ENCODE data around the gene TRPC4. TPM values are rescaled to one million over a fixed set of nuclear protein-coding genes. Genes with fewer than 3 reads are reported as not detected.

The TRPC4 gene
- polyA plus RNA-seq, 3 donors, result 4.9 to 6.2 (median 4.9) TPM

DNA sequence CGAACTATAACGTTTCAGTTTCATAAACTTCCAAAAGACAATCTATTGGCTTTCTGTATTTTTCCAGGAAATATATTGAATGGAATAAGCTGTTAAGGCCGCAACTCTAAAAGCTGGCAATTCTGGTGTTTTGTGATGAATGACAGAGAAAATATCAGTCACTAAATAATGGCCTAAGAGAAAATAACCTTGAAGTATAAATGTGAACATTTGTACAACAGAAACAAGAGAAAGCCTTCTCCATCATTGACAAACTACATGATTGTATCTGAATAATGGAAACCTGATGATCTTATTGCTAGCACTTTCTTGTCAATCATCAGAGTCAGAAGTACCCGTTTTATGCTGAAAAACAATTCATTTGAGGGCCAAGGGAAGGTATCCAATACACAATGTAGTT is 134.3 kb downstream of the TRPC4 start:
- no peak for DNase-seq (ENCODE audit: low read depth in 3 of 3, low spot score in 2 of 3)

DNA sequence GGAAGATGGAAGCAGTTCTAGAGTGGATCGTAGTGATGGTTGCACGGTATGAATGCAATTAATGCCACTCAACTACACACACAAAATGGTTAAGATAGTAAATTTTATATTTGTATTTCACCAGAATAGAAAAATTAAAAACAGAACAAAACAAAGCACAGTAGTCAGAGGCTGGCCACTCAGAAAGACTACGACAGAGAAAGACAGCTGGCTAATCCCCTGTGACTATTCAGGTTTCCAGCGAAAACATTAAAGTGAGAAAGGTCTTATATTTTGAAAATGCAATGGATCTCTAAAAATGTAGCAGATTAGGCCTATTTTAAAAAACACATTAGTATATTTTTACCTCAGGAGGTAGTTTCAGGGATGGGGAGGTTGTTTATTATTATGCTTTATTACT is 139.7 kb downstream of the TRPC4 start:
- no peak for DNase-seq (ENCODE audit: low read depth in 3 of 3, low spot score in 2 of 3)

DNA sequence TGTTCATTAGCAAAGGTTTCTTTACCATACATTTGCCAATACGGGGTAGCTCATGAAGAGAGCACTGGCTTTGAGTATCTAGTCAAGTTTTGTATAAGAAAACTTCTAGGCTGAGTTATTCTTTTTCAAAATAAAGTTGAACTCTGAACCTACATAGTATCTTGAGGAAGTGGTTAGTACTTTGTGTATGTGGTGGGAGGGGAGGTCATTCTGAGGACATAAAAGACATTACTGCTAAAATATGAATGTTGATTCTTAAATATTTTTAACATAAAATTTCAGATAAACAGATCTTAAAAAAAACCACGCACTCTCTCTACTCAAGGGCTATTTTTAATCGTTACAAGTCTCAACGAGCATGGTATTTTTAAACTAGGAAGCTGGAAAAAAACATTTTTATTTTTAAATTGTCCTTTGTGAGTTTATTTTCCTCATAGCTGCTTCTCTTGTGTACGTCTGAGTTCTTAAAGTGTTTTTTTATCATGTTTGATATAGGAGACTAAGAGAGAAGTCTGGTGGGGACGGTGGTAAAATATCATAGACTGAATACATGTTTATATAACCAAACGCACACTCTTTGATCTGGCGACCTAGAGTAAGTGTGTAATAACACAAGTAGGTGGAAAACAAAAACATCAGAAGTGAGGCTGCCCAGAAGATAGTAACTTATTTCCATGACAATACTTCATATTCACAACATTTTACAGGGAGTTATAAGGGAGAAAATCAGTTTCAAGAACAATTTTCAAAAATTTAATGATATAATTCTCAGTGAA is 153.0 kb downstream of the TRPC4 start:
- DNase-seq (ENCODE audit: low read depth in 3 of 3, low spot score in 2 of 3), result no peak

DNA sequence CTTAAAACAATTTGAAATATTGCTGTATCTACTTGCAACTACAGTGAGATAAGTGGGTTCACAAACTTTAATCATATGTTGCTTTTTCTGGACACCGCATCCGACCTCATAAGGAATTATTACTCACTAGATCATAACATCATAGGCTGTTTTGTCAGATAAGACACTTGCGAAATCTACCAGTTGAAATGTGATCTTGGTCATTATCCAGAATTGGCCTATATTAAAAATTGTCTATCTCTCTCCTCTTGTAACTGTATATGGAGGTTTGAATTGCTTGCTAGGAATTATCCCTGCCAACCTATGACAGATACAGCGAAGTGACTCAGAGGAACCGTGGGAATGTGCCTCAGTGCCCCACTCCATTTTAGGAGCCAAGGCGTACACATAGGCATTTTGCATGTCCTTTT is 154.0 kb downstream of the TRPC4 start:
- no peak for DNase-seq (ENCODE audit: low read depth in 3 of 3, low spot score in 2 of 3)

DNA sequence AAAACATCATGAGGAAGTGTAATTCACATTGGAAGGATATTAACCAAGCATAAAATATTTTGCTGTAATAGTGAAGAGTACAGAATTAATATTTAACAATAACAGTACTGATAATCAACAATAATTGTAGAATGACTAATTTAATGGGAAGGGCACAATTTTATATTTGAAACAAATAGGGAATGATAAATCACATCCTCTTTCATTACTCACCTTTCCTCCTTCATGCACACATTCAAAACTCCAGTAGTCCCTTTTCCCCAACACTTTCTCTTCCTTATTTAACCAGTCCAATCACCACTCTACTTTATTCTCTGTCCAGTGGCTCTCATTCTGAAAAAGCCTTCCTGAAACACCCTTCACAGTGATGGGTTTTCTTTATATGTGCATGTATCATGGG is 160.3 kb downstream of the TRPC4 start:
- DNase-seq (ENCODE audit: low read depth in 3 of 3, low spot score in 2 of 3), result no peak

DNA sequence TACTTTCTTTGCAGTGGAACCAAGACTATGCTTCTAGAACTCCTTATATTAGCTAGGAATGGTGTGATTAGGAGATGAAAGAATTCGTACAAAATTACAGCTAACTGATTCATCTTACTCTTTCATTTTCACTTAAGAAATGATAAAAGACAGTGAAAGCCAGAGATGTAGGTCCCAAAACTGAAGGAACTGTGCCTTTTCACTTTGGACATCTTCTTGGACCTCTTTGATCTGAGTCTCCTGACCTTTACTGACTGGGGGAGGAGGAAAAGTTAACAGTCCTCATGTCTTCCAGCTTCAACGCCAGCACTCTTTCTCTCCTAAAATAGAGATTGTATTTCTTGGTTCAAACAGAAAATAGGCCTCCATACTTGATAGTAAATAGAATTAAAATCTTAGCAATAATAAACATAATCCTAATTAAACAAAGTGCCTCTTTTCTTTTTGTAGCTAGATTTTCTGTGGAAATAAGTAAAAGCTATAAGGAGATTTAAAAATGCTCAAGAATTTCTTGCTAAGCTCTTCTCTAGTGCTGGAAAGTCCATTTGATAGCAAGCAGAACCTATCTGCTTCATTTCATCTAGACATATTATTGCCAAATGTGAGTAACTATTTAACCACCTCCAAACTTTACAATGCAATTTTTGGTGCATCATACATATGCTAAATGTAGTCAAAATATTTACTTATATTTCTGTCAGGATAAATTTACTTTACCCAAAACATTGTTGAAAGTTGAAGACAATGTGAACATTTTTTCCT is 161.7 kb downstream of the TRPC4 start:
- no peak for DNase-seq (ENCODE audit: low read depth in 3 of 3, low spot score in 2 of 3)

DNA sequence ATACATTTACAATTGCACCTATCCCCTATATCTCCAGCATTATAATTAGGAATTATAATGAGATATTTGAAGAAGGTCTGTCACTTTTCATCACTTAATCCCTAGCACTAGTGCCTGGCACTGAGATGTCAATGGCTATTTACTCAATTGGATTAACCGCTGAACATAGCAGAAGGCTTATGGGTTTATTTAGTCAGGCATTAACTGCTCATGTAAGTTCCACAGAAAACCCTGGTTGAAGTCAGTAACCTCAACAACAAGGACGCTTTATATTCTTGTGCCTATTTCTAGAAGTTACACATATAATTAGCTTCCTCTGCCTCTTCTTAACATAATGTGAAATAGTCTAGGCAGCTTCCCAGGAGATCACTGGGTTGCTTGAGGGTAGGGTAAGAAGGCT is 163.5 kb downstream of the TRPC4 start:
- DNase-seq (ENCODE audit: low read depth in 3 of 3, low spot score in 2 of 3), result no peak

DNA sequence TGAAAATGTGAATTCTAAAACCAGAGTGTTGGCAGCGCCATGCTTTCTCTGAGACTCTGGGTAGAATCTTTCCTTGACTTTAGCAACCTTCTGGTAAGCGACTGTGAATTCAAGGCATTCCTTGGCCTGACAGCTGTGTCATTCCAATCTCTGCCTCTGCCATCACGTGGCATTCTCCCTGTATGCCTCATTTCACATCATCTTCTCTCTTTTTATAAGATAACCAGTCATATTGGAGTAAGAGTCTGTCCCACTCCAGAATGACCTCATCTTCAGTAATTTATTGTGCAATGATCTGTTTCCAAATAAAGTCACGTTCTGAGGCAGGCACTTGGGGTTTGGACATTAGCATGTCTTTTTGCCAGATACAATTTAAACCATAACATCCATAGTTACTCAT is 167.6 kb downstream of the TRPC4 start:
- no peak for DNase-seq (ENCODE audit: low read depth in 3 of 3, low spot score in 2 of 3)

DNA sequence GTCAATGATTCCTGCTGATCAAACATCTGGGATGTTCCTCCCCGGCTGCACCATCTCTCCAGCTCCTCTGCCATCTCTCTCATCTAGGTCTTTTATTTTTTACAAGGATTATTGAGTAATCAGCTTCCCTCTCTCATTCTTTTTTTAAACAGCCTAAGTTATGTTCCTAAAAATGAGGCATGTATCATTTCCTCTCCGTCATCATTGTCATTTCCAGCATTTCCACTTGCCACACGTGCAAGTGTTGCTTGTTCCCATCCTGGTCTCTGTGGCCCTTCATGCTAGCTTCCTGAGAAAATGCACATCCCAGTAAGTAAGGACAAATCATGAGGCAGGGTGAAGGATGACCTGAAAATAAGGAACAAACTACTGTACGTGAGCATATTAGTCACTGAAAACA is 168.3 kb downstream of the TRPC4 start:
- DNase-seq (ENCODE audit: low read depth in 3 of 3, low spot score in 2 of 3), result no peak

DNA sequence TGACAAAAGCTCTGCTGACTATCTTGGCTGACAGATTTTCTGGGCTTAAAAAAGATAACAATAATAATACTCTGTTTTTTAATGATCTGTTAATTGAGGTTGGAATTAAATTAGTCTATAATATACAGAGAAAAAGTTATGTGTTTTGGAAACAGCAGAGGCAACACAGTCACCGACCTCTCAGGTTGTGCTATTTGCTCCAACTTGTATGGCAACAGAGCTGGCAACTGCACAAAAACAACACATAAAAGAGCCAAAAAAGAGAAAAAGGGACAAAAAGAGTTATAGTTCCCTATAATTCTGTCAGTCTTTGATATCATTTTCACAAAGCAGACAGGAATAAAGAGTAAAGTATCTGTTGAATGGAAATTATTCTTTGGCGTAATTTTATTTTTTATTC is 168.7 kb downstream of the TRPC4 start:
- DNase-seq (ENCODE audit: low read depth in 3 of 3, low spot score in 2 of 3), result no peak

DNA sequence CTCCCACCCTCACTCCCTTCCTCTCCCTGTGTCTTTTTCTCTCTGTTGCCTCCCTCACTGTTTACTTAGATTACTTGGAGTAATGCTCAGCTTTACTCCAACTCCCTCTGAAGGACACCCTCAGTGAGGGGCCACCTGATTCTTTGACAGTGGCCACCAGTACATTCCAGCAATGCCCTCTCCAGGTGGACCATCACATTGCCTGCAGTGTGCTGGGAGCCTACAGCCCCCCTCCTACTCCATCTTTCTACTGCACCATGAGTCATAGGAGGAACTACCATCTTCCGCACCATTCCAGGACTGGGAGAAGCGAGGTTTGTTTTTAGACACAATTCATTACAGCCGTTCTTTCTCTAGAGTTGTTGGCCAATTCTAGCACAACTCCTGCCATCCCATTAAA is 174.4 kb downstream of the TRPC4 start:
- no peak for DNase-seq (ENCODE audit: low read depth in 3 of 3, low spot score in 2 of 3)

DNA sequence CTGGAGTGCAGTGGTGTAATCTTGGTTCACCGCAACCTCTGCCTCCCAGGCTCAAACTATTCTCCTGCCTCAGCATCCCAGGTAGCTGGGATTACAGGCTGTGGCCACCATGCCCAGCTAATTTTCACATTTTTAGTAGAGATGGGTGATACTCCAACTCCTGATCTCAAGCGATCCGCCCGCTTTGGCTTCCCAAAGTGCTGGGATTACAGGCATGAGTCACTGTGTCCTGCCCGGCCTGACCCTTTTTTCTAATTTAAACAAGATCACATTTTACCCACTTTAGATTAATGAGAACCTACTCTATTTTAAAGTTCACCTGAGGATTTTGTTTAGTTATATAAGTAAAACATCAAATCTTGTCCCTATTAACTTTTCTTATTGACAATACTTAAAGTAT is 179.2 kb downstream of the TRPC4 start:
- no peak for DNase-seq (ENCODE audit: low read depth in 3 of 3, low spot score in 2 of 3)

DNA sequence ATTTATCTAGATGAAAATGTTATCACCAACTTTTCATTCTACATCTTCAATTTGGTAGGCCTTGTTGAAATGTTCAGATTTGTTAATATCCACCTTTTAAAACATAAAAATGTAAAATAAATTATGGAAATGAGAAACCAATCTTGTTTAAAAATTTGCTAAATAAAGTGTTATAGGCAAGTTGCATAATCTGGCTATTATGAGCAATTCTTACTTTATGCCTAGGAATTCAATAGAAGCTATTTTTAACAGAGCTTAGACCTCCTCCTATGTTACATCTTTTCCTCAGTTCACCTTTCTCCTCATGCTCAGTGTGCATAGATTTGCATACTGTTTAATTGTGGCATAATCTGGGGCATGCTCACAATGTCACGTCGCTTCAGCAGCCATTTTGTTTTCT is 183.1 kb downstream of the TRPC4 start:
- no peak for DNase-seq (ENCODE audit: low read depth in 3 of 3, low spot score in 2 of 3)

DNA sequence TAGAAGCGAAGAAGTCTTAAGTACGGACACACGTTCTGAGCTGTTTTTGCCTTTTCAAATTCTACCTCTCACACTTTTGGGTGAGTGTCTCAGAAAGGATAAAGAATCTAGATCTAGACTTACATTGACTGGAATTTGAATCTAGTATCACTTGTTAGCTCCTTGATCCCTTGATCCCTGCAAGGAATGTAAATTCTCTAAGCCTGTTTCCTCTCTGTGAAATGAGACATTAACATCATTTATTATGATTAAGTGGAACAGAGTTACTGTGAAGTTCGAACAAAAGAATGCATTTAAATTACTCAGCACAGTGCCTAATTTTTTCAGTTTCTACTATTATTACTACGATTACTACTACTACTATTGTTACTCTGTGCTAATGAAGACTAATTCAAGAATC is 184.4 kb downstream of the TRPC4 start:
- no peak for DNase-seq (ENCODE audit: low read depth in 3 of 3, low spot score in 2 of 3)

DNA sequence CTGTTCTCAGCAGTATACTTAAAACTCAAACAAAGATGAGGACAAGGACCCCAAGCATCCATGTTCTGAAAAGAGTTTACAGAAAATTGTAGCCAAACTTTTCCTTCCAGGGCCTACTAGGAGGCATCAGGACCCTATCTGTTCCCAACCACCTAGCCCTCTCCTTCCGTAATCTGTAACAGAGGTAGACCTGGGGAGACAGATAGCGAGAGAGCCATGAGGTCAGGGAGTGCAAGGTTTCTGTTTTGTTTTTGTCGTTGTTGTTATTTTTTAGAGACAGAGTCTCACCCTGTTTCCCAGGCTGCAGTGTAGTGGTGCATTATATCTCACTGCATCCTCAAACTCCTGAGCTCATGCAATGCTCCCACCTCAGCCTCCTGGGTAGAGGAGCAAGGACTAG is 187.1 kb downstream of the TRPC4 start:
- no peak for DNase-seq (ENCODE audit: low read depth in 3 of 3, low spot score in 2 of 3)

DNA sequence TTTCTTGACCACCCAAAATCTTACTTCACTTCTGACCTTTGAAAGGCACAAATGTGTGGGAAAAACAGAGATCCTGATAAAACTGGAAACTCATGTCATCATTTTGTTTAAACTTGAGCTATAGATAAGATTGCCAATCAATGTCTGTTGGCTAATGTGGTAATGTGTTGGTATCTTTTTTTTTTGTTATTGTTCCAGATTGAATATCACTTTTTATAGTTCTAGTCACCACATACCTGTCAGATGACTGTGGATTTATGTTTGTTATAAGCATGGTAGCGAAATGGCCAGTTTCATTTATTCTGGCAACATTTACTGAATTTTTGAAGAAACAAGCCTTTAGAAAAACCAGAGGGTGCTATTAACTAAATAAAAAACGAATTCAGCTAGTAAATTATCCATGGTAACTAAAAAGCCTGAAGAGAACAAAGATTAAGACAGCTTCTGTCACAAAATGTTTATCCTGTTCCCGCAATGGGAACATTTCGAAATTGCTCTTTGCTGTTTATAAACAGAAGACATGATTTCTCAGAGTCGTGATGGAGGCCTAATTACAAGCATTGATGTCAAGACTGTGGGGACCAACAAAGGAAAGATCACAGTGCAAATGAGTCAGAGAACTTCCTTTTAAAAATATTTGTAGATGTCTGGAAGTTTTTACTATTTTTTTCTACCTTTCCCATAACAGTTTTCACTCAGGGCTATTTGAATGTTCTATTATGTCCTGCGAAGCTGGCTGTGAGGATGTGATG is 188.1 kb downstream of the TRPC4 start:
- DNase-seq (ENCODE audit: low read depth in 3 of 3, low spot score in 2 of 3), result no peak

DNA sequence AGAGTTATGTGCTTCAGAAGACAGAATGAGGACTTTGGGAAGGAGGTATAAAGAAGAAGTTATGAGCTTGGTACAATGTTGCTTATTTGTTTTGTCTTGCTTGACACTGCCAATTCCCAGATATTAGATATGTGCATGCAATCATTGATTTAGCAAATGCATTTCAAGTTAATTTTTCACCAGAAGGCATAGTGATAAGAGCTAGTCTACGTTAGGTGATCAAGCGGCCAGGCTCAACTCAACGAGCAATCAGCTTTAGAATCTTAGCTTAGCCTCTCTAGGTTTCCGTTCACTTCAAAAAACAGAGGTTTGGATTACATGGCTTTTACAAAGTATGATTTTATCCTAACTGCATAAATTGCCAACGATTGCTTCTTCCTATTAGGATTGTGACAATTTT is 189.4 kb downstream of the TRPC4 start:
- DNase-seq (ENCODE audit: low read depth in 3 of 3, low spot score in 2 of 3), result no peak

DNA sequence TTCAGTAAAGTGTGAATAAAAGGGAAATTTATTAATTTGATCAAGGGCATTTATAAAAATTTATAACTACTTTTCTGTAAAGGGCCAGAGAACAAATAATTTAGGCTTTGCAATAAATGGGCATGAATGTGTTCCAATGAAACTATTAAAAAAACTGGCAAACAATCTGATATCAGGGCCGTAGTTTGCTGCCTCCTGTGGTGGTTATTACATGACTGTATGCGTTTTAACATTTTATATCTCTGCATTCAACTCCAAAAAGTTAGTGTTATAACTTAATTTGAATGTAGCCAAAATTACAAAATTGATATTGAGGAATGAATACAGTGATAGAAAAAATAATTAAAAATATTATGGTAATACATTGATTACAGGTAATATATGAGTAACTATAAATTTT is 190.5 kb downstream of the TRPC4 start:
- no peak for DNase-seq (ENCODE audit: low read depth in 3 of 3, low spot score in 2 of 3)

DNA sequence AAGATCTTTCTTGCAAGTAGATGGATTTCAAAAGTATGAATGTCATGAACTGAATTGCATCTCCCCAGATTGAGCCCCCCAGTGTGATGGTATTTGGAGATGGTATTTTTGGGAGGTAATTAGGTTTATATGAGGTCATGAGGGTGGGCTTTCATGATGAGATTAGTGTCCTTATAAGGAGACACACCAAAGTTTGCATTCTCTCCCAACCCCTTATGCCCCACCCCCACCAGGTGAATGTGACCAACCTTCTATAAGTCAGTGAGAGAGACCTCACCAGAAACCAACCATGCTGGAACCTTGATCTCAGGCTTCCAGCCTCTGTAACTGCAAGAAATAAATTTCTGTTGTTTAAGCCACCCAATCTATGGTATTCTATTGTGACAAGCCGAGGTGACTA is 199.7 kb downstream of the TRPC4 start:
- no peak for DNase-seq (ENCODE audit: low read depth in 3 of 3, low spot score in 2 of 3)

DNA sequence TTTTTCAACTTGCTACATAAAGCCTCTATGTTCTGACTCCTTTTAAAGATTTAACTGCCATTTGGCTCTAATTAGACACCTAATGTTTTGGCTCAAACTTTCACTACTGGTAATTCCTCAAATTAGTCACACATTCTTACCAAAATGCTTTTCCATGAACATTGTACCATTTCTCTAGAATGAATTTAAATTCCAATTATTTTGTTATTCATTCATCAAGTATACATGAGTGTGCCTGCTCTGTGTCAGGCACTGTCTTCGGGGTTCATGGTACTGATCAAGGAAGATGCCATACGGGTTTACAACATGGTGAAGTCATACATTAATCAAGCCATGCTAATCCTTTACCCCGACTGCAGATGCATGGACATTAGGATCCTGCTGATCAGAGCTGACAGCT is 201.9 kb downstream of the TRPC4 start:
- DNase-seq (ENCODE audit: low read depth in 3 of 3, low spot score in 2 of 3), result no peak

DNA sequence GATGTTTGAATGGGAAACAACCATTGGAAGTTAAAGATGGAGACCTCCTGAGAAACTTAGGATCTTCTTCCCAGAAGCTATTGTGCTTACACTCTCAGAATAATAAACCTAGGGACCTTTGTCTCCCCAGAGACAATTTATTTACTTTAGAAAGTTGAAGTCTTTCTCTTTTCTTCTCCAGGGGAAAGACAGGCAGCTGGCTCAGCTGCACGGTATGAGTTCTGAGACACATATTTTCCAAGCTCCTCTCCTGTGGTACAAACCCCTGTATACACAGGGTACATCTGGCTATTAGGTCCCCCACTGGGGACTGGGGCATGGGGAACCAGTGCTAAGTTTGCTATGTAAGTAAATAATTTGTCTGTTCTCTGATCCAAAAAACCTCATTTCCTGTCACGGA is 203.5 kb downstream of the TRPC4 start:
- DNase-seq (ENCODE audit: low read depth in 3 of 3, low spot score in 2 of 3), result no peak

DNA sequence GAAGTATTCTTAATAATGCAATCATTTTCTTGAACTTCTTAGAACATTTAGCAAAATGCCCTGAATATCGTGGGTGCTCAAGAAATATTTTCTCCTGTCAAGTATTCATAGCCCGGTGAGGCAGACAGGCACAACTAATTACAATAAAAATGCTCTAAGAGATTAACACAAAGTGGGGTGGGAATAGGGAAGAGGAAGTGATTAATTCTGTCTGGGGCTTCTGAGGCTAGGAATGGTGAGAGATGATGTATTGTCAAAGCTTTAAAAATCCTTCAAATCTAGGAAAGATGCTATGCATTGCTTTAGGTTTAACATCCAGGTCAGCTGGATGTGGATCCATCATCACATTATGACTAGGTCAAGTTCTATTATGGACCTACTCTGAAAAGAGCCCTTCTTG is 204.2 kb downstream of the TRPC4 start:
- DNase-seq (ENCODE audit: low read depth in 3 of 3, low spot score in 2 of 3), result no peak

All from right renal cortex interstitium (tissue), 3 donors.